Measurements from ENCODE around the gene SARS1.

SARS1 gene

DNA sequence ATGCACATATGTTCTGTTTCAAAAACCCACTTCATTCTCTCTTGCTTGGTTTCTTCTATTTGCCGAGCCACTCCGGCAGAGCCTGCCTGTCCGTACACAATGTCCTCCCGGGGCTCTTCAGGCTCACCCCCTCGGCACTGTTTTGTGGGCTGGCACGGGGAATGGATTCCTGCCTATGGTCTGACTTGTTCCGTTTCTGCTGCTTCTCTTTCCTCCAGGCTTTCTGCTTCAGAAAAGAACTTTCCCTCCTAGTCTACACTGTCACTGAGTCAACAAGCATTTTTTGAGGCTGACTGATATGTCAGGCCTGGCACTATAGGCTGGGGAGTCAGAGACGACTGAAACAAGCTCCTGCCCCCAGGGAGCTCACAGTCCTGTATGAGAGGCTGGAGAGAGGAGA is 28.4 kb upstream of the SARS1 start:
- H3K79me2 ChIP-seq (ENCODE audit: control insufficient read depth, insufficient read depth, low read length): no peaks in the 10 kb centered on the region
- H3K23ac ChIP-seq (ENCODE audit: low read length): no peak overlapping the region
- no peak overlapping the region for H3K27ac ChIP-seq (ENCODE audit: low read depth, low read length)
- no peak overlapping the region for H3K56ac ChIP-seq (ENCODE audit: low read length)
- H3K4me2 ChIP-seq (ENCODE audit: low read length): no peak overlapping the region
- no peak for DNase-seq
- H2BK5ac ChIP-seq (ENCODE audit: low read length): no peak overlapping the region
- no peak overlapping the region for H3K18ac ChIP-seq (ENCODE audit: low read length)
- no peaks in the 10 kb centered on the region for H3K79me1 ChIP-seq (ENCODE audit: low read length)
- H2BK15ac ChIP-seq (replicated peaks; ENCODE audit: low read depth): no peak overlapping the region
- no peak overlapping the region for H4K5ac ChIP-seq (ENCODE audit: low read length)
- no peaks in the 10 kb centered on the region for H3K4me1 ChIP-seq (ENCODE audit: control insufficient read depth, low read depth, low read length)
- H3K4me3 ChIP-seq (ENCODE audit: low read length): no peak overlapping the region
- H2BK120ac ChIP-seq (ENCODE audit: low read depth, low read length): no peak overlapping the region
- no peak overlapping the region for H3K4ac ChIP-seq (ENCODE audit: low read depth, low read length)
- no peak overlapping the region for H4K8ac ChIP-seq (ENCODE audit: low read depth, low read length)
- H2AK5ac ChIP-seq (ENCODE audit: low read length): no peak overlapping the region
- no peak overlapping the region for H3K9ac ChIP-seq (ENCODE audit: low read length)
- no peaks in the 10 kb centered on the region for H3K27me3 ChIP-seq (ENCODE audit: insufficient read depth, low read length, poor library complexity)
- no CpG with 5 or more reads among the region's 8 CpGs for WGBS (ENCODE audit: extremely low coverage, insufficient coverage, low lambda C conversion rate)
- no peaks in the 10 kb centered on the region for H3K36me3 ChIP-seq (ENCODE audit: control insufficient read depth, insufficient read depth, low read length)

DNA sequence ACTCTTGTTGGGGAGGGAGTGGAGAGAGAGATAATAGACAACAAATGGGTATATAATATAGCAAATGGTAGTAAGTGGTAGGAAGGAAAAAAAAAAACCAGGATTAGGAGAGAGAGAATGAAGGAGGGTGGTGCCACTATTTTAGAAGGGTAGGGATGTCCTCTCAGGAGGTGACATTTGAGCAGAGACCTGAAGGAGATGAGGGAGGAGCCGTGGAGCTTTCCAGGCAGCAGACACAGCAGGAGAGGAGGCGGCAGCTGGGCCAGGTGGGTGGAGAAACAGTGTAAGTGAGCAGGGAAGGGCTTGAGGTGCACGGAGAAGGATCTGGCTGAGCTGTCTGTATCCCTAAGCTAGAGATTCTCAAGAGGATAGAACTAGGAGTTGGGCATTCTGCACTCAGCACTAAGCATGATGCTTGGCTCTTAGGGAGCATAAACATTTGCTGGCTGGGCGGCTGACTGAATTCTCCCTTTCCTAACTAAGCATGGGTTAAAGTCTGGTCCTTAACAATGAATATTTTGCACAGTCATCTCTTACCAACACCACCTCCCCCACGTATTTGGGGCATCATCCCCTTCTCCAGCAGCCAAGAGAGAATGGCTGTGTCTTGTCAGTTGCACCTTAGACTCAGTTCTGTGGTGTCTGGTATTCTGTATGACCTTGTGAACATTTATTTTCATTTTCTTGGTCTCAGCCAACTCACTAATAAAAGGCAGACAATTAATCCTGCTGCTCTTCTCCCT is 27.6 kb upstream of the SARS1 start:
- Histone ChIP-seq H3K36me3 (ENCODE audit: control insufficient read depth, insufficient read depth, low read length) (no peaks in the 10 kb centered on the region), H3K18ac (ENCODE audit: low read length) (no peak overlapping the region), H3K23ac (ENCODE audit: low read length) (no peak overlapping the region), H4K8ac (ENCODE audit: low read depth, low read length) (no peak overlapping the region), H4K5ac (ENCODE audit: low read length) (no peak overlapping the region), H3K27ac (ENCODE audit: low read depth, low read length) (no peak overlapping the region), H3K4me1 (ENCODE audit: control insufficient read depth, low read depth, low read length) (no peaks in the 10 kb centered on the region), H3K4me3 (ENCODE audit: low read length) (no peak overlapping the region), H3K9ac (ENCODE audit: low read length) (no peak overlapping the region), H3K79me1 (ENCODE audit: low read length) (no peaks in the 10 kb centered on the region), H2BK15ac (replicated peaks; ENCODE audit: low read depth) (no peak overlapping the region), H3K56ac (ENCODE audit: low read length) (no peak overlapping the region), H3K4ac (ENCODE audit: low read depth, low read length) (no peak overlapping the region), H3K27me3 (ENCODE audit: insufficient read depth, low read length, poor library complexity) (no peaks in the 10 kb centered on the region), H2BK5ac (ENCODE audit: low read length) (no peak overlapping the region), H2BK120ac (ENCODE audit: low read depth, low read length) (no peak overlapping the region), H2AK5ac (ENCODE audit: low read length) (no peak overlapping the region), H3K4me2 (ENCODE audit: low read length) (no peak overlapping the region), H3K79me2 (ENCODE audit: control insufficient read depth, insufficient read depth, low read length) (no peaks in the 10 kb centered on the region)
- no CpG with 5 or more reads among the region's 5 CpGs for whole genome bisulfite sequencing (ENCODE audit: extremely low coverage, insufficient coverage, low lambda C conversion rate)
- DNase-seq: no peak

DNA sequence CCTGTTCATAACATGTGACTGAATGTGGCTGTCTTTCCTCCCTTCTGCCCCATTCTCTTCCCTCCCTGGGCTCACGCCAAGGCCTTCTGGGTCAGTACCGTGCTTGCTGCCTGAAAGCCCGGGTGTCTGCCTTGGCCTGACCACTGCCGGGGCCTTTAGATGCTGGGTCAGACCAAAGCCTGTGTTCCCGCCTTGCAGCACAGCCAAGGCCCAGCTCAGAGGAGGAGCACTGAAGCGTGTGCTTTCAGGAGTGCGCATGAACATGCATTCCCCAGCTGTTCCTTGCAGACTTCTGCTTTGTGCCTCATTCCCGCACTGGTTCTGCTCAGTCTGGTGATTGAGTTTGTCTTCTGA is 27.0 kb upstream of the SARS1 start:
- Histone ChIP-seq H2AK5ac (ENCODE audit: low read length) (no peak overlapping the region), H4K5ac (ENCODE audit: low read length) (no peak overlapping the region), H3K9ac (ENCODE audit: low read length) (no peak overlapping the region), H3K27me3 (ENCODE audit: insufficient read depth, low read length, poor library complexity) (no peaks in the 10 kb centered on the region), H3K36me3 (ENCODE audit: control insufficient read depth, insufficient read depth, low read length) (no peaks in the 10 kb centered on the region), H2BK5ac (ENCODE audit: low read length) (no peak overlapping the region), H3K4ac (ENCODE audit: low read depth, low read length) (no peak overlapping the region), H3K4me1 (ENCODE audit: control insufficient read depth, low read depth, low read length) (no peaks in the 10 kb centered on the region), H2BK15ac (replicated peaks; ENCODE audit: low read depth) (no peak overlapping the region), H3K18ac (ENCODE audit: low read length) (no peak overlapping the region), H4K8ac (ENCODE audit: low read depth, low read length) (no peak overlapping the region), H3K4me3 (ENCODE audit: low read length) (no peak overlapping the region), H2BK120ac (ENCODE audit: low read depth, low read length) (no peak overlapping the region), H3K56ac (ENCODE audit: low read length) (no peak overlapping the region), H3K79me2 (ENCODE audit: control insufficient read depth, insufficient read depth, low read length) (no peaks in the 10 kb centered on the region), H3K23ac (ENCODE audit: low read length) (no peak overlapping the region), H3K79me1 (ENCODE audit: low read length) (no peaks in the 10 kb centered on the region), H3K4me2 (ENCODE audit: low read length) (no peak overlapping the region), H3K27ac (ENCODE audit: low read depth, low read length) (no peak overlapping the region)
- no CpG with 5 or more reads among the region's 8 CpGs for WGBS (ENCODE audit: extremely low coverage, insufficient coverage, low lambda C conversion rate)
- DNase-seq: no peak

DNA sequence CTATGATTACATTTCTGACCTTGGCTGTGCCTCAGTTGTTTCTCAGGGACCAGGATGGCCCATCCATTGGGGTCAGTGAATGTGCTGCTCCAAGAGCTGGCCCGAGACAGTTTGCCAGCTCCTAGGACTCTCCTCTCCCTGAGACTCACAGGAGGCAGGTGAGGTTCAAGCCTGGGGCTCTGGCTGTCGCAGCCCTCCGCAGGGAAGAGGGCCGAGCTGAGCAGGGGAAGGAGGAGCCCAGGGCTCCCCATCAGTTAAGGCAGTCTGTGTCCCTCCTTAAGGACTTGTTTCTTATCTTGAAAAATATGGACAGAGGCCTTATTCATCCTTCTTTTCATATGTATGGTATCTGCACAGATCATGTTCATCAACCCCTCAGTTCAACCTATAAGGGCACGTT is 26.6 kb upstream of the SARS1 start:
- Histone ChIP-seq H3K79me1 (ENCODE audit: low read length) (no peaks in the 10 kb centered on the region), H3K4me2 (ENCODE audit: low read length) (no peak overlapping the region), H4K5ac (ENCODE audit: low read length) (no peak overlapping the region), H3K4me3 (ENCODE audit: low read length) (no peak overlapping the region), H2BK120ac (ENCODE audit: low read depth, low read length) (no peak overlapping the region), H3K4ac (ENCODE audit: low read depth, low read length) (no peak overlapping the region), H3K56ac (ENCODE audit: low read length) (no peak overlapping the region), H3K18ac (ENCODE audit: low read length) (no peak overlapping the region), H2BK5ac (ENCODE audit: low read length) (no peak overlapping the region), H2BK15ac (replicated peaks; ENCODE audit: low read depth) (no peak overlapping the region), H3K79me2 (ENCODE audit: control insufficient read depth, insufficient read depth, low read length) (no peaks in the 10 kb centered on the region), H3K23ac (ENCODE audit: low read length) (no peak overlapping the region), H3K36me3 (ENCODE audit: control insufficient read depth, insufficient read depth, low read length) (no peaks in the 10 kb centered on the region), H3K9ac (ENCODE audit: low read length) (no peak overlapping the region), H3K27me3 (ENCODE audit: insufficient read depth, low read length, poor library complexity) (no peaks in the 10 kb centered on the region), H2AK5ac (ENCODE audit: low read length) (no peak overlapping the region), H4K8ac (ENCODE audit: low read depth, low read length) (no peak overlapping the region), H3K4me1 (ENCODE audit: control insufficient read depth, low read depth, low read length) (no peaks in the 10 kb centered on the region), H3K27ac (ENCODE audit: low read depth, low read length) (no peak overlapping the region)
- no peak for DNase-seq
- WGBS (ENCODE audit: extremely low coverage, insufficient coverage, low lambda C conversion rate): no CpG with 5 or more reads among the region's 5 CpGs

DNA sequence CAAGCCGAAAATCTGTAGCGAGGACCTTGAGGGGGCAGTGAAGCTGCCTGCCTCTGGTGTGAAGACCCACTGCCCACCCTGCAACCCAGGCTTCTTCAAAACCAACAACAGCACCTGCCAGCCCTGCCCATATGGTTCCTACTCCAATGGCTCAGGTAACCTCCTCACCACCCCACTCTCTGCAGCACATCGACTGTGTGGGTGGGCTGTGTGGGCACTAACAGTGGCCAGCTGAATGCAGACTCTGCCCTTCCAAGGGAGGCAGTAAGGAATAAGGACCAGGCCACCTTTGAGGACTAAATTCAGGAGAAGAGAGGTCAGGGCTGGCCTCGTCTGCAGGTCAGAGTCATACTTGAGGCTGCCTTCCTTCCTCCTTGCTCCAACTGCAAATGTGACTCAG is 25.5 kb upstream of the SARS1 start:
- no peak overlapping the region for H2AK5ac ChIP-seq (ENCODE audit: low read length)
- H3K79me1 ChIP-seq (ENCODE audit: low read length): no peaks in the 10 kb centered on the region
- H3K27ac ChIP-seq (ENCODE audit: low read depth, low read length): no peak overlapping the region
- H3K27me3 ChIP-seq (ENCODE audit: insufficient read depth, low read length, poor library complexity): no peaks in the 10 kb centered on the region
- no peak for DNase-seq
- H4K5ac ChIP-seq (ENCODE audit: low read length): no peak overlapping the region
- no CpG with 5 or more reads among the region's 4 CpGs for WGBS (ENCODE audit: extremely low coverage, insufficient coverage, low lambda C conversion rate)
- H2BK5ac ChIP-seq (ENCODE audit: low read length): no peak overlapping the region
- no peak overlapping the region for H3K9ac ChIP-seq (ENCODE audit: low read length)
- no peak overlapping the region for H3K4me3 ChIP-seq (ENCODE audit: low read length)
- no peak overlapping the region for H4K8ac ChIP-seq (ENCODE audit: low read depth, low read length)
- no peaks in the 10 kb centered on the region for H3K36me3 ChIP-seq (ENCODE audit: control insufficient read depth, insufficient read depth, low read length)
- H3K23ac ChIP-seq (ENCODE audit: low read length): no peak overlapping the region
- no peak overlapping the region for H3K18ac ChIP-seq (ENCODE audit: low read length)
- H3K4me1 ChIP-seq (ENCODE audit: control insufficient read depth, low read depth, low read length): no peaks in the 10 kb centered on the region
- H3K56ac ChIP-seq (ENCODE audit: low read length): no peak overlapping the region
- no peaks in the 10 kb centered on the region for H3K79me2 ChIP-seq (ENCODE audit: control insufficient read depth, insufficient read depth, low read length)
- no peak overlapping the region for H2BK120ac ChIP-seq (ENCODE audit: low read depth, low read length)
- no peak overlapping the region for H2BK15ac ChIP-seq (replicated peaks; ENCODE audit: low read depth)
- no peak overlapping the region for H3K4me2 ChIP-seq (ENCODE audit: low read length)
- H3K4ac ChIP-seq (ENCODE audit: low read depth, low read length): no peak overlapping the region

DNA sequence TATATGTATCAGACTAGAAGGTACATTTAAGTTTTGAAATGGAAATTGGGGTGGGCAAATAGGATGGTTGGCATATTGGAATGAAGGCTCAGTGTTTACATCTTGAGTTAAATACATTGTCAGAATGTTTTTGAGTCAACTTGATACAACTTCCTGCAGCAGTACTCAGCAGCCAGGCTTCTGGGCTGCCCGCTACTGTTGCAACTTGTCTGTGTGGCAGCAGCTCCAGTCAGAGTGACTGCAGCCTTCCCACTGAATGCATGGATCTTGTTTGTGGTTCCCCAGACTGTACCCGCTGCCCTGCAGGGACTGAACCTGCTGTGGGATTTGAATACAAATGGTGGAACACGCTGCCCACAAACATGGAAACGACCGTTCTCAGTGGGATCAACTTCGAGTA is 24.9 kb upstream of the SARS1 start:
- no peak overlapping the region for H3K4ac ChIP-seq (ENCODE audit: low read depth, low read length)
- H2AK5ac ChIP-seq (ENCODE audit: low read length): no peak overlapping the region
- H3K18ac ChIP-seq (ENCODE audit: low read length): no peak overlapping the region
- no peaks in the 10 kb centered on the region for H3K27me3 ChIP-seq (ENCODE audit: insufficient read depth, low read length, poor library complexity)
- H3K79me1 ChIP-seq (ENCODE audit: low read length): no peaks in the 10 kb centered on the region
- H3K23ac ChIP-seq (ENCODE audit: low read length): no peak overlapping the region
- H3K27ac ChIP-seq (ENCODE audit: low read depth, low read length): no peak overlapping the region
- no peaks in the 10 kb centered on the region for H3K36me3 ChIP-seq (ENCODE audit: control insufficient read depth, insufficient read depth, low read length)
- no peak overlapping the region for H2BK5ac ChIP-seq (ENCODE audit: low read length)
- no peak for DNase-seq
- no peaks in the 10 kb centered on the region for H3K79me2 ChIP-seq (ENCODE audit: control insufficient read depth, insufficient read depth, low read length)
- no peak overlapping the region for H4K8ac ChIP-seq (ENCODE audit: low read depth, low read length)
- no peaks in the 10 kb centered on the region for H3K4me1 ChIP-seq (ENCODE audit: control insufficient read depth, low read depth, low read length)
- no peak overlapping the region for H4K5ac ChIP-seq (ENCODE audit: low read length)
- H3K4me2 ChIP-seq (ENCODE audit: low read length): no peak overlapping the region
- no peak overlapping the region for H3K9ac ChIP-seq (ENCODE audit: low read length)
- H2BK15ac ChIP-seq (replicated peaks; ENCODE audit: low read depth): no peak overlapping the region
- no peak overlapping the region for H3K56ac ChIP-seq (ENCODE audit: low read length)
- no CpG with 5 or more reads among the region's 6 CpGs for WGBS (ENCODE audit: extremely low coverage, insufficient coverage, low lambda C conversion rate)
- no peak overlapping the region for H2BK120ac ChIP-seq (ENCODE audit: low read depth, low read length)
- H3K4me3 ChIP-seq (ENCODE audit: low read length): no peak overlapping the region

All from mesendoderm (in vitro differentiated cells).